Mammary epithelial cell (primary cell): ENCODE data around the gene GSTO1.

Experiments used
- EZH2 ChIP-seq: IDR thresholded peaks from 2 replicates; pipeline ENCODE4 v1.6.1; 2012; ENCODE audit warnings: low read length, inconsistent platforms, borderline replicate concordance
- TF ChIP-seq, protein P1 (sequence below), 2 donors: IDR thresholded peaks in 1 of 2; conservative IDR thresholded peaks in 1 of 2; 2 replicates each; pipeline ENCODE4 v1.5.1; 2011 to 2012; ENCODE audit warnings: inconsistent platforms in 2 of 2, low read length in 2 of 2, mild to moderate bottlenecking in 2 of 2, control low read depth in 1 of 2, low read depth in 1 of 2; ENCODE audit not compliant: insufficient read depth in 1 of 2; ENCODE audit errors: extremely low read depth in 1 of 2

DNA sequence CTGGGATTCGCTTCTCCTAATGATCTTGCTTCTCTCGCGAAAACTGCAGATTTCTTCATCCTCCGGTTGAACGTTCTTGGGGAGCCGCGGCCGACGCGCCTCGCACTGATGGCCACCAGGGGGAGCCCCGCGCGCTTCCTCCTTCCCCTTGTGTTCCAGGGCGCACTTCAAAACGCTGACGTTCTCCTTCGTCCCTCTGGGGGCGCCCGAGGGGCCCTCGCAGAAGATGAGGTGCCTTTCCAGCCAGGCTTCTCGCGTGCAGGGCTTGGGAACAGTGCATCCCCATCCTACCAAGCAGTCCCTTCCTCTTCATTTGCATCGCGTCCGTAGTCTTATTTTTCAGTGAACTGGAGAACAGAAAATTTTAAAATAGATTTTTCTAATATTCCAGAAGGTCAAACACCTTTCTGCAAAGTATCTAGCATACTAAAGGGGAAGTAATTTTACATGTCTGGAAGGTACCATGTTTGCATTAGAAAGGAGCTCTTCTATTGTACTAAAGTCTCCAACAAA lies 36.8 kb downstream of the GSTO1 start:
- TF ChIP-seq, protein P1, sequence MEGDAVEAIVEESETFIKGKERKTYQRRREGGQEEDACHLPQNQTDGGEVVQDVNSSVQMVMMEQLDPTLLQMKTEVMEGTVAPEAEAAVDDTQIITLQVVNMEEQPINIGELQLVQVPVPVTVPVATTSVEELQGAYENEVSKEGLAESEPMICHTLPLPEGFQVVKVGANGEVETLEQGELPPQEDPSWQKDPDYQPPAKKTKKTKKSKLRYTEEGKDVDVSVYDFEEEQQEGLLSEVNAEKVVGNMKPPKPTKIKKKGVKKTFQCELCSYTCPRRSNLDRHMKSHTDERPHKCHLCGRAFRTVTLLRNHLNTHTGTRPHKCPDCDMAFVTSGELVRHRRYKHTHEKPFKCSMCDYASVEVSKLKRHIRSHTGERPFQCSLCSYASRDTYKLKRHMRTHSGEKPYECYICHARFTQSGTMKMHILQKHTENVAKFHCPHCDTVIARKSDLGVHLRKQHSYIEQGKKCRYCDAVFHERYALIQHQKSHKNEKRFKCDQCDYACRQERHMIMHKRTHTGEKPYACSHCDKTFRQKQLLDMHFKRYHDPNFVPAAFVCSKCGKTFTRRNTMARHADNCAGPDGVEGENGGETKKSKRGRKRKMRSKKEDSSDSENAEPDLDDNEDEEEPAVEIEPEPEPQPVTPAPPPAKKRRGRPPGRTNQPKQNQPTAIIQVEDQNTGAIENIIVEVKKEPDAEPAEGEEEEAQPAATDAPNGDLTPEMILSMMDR (conservative IDR thresholded peaks at IDR 0.05 in 1 of 2, IDR thresholded peaks at IDR 0.05 in 1 of 2; ENCODE audit: extremely low read depth in 1 of 2, insufficient read depth in 1 of 2, low read depth in 1 of 2, low read length in 2 of 2), result peak; percentile 99 to 100
- TF ChIP-seq EZH2, result no peak
